ENCODE measurements around the gene MIDN.

Gene MIDN

DNA sequence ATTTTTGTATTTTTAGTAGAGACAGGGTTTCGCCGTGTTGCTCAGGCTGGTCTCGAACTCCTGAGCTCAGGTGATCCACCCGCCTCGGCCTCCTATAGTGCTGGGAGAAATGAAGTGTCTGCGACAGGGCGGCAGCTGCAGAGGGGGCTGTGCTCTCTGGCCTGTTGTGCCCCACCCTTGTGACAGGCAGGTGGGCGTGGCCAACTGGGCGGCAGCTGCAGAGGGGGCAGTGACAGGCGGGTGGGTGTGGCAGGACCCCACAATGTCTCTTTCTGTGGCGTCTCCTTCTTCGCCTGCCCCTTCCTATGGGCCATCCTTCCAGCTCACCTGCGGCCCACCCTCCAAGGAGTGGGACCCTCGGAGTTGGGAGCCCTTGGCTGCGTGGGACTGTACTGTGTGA lies 31.0 kb upstream of the MIDN start:
- no peak overlapping the region for H3K4me3 ChIP-seq (ENCODE audit: low read depth, low read length)
- no peak for TF ChIP-seq CTCF (IDR thresholded peaks at IDR 0.05; ENCODE audit: control insufficient read depth, extremely low read depth, insufficient read depth)
- no peak for DNase-seq (ENCODE audit: low read depth)

DNA sequence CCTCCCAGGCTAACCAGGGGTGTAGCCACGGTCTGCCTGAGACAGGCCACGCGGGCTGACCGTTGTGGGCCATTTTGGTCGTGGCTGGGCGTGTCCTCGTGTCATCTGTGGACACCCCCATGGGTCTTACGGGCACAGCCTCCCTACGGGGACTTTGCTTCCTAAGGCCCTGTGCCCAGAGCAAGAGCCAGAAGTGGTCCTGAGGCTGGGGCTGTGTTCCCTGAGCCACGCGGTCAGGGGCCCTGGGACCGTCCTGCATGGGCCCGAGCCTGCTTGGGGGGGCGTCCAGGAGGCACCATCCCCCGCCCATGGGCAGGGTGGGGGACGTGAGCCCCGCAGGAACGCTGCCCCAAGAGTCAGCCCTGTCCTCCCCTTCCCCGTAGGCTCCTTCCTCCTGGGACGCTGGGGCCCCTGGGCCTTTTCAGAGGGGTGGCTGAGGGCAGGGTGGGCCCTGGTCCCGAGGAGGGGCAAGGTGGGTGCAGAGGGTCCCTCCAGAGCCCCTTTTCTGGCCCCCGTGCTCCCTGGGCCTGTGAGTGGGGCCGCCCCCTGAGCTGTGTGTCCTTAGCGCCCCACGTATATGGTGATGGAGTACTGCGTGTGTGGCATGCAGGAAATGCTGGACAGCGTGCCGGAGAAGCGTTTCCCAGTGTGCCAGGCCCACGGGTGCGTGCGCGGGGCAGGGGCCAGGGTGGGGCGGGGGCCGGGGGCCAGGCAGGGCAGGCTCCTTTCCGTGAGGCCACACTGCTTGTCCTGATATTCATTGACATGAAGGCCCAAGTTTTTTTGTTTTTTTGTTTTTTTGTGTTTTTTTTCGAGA lies 29.4 kb upstream of the MIDN start:
- no peak for DNase-seq (ENCODE audit: low read depth)
- no peak for TF ChIP-seq CTCF (IDR thresholded peaks at IDR 0.05; ENCODE audit: control insufficient read depth, extremely low read depth, insufficient read depth)
- no peak overlapping the region for H3K4me3 ChIP-seq (ENCODE audit: low read depth, low read length)

DNA sequence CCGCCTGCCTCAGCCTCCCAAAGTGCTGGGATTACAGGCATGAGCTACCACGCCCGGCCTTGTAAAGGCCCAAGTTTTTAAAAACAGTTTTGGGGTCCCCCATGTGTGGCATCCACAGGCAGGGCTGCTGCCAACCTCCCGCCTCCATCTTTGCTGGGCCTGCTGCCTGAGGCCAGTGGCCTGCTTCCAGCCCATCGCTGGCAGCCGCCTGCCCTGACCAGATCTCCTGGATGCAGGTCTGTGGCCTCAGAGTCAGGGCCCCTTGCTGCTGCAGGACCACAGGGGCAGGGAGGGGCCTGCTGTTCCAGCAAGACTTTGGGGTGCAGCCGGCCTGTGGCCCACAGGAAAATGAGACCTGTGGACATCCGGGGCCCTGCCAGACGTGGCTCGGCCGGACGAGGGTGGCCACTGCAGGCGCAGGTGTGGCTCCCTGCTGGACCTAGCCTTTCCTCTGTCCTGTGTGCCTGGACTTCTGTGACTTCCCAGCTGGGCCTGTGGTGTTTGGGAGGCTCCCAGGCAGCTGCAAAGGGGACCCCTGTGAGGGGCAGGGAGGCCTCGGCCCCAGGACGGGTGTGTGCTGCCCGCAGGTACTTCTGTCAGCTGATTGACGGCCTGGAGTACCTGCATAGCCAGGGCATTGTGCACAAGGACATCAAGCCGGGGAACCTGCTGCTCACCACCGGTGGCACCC lies 28.5 kb upstream of the MIDN start:
- no peak overlapping the region for H3K4me3 ChIP-seq (ENCODE audit: low read depth, low read length)
- TF ChIP-seq CTCF (IDR thresholded peaks at IDR 0.05; ENCODE audit: control insufficient read depth, extremely low read depth, insufficient read depth), result no peak
- no peak for DNase-seq (ENCODE audit: low read depth)

DNA sequence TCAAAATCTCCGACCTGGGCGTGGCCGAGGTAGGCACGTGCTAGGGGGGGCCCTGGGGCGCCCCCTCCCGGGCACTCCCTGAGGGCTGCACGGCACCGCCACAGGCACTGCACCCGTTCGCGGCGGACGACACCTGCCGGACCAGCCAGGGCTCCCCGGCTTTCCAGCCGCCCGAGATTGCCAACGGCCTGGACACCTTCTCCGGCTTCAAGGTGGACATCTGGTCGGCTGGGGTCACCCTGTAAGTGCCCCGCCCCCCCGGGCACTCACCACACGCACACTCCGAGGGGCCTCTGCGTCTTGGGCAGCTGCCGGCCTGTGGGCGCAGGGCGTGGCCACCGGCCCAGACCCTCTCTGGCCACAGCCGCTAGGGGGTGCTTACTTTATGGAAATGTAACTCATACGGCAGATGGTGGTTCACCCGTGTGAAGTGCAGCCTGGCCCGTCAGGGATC lies 27.9 kb upstream of the MIDN start:
- no peak for DNase-seq (ENCODE audit: low read depth)
- TF ChIP-seq CTCF (IDR thresholded peaks at IDR 0.05; ENCODE audit: control insufficient read depth, extremely low read depth, insufficient read depth), result no peak; the same call in 1 of the 2 replicates
- H3K4me3 ChIP-seq (ENCODE audit: low read depth, low read length), result no peak overlapping the region

DNA sequence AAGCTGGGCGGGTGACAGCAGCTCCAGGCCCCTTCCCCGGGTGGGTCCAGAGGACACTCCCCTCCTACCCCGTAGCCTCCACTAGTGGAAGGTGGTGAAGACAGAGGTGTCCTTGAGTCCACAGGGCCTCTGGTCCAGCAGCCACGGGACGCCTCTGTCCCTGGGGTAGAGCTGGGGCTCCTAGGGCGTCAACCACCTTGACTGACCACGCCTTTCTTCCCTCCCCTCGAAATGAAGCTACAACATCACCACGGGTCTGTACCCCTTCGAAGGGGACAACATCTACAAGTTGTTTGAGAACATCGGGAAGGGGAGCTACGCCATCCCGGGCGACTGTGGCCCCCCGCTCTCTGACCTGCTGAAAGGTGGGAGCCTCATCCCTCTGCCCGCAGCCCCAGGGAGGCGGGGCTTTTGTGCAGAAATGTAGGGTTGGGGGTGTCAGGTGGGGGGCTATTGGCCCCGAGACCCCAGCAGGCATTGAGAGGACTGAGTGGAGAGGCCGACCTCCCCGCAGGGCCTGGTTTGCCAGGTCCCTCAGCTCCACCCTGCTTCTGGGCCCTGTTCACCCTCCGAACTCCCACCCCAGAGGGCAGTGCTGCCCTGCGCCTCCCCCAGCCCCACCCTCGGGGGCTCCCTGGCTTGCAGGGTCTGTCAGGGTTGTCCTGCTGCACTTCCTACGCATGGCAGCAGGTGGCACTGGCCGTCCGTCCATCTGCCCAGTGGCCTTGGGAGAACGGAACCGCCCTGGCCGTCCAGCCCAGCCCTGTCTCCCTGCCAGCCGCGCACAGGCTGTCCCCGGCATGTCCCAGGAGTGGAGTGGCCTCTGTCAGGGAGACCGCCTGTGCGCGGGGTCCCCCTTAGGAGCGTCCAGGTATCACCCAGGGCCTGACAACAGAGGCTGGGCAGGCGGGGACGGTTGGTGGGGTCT lies 27.1 kb upstream of the MIDN start:
- H3K4me3 ChIP-seq (ENCODE audit: low read depth, low read length), result no peak overlapping the region
- TF ChIP-seq CTCF (IDR thresholded peaks at IDR 0.05; ENCODE audit: control insufficient read depth, extremely low read depth, insufficient read depth), result peak; percentile 72
- no peak for DNase-seq (ENCODE audit: low read depth)

DNA sequence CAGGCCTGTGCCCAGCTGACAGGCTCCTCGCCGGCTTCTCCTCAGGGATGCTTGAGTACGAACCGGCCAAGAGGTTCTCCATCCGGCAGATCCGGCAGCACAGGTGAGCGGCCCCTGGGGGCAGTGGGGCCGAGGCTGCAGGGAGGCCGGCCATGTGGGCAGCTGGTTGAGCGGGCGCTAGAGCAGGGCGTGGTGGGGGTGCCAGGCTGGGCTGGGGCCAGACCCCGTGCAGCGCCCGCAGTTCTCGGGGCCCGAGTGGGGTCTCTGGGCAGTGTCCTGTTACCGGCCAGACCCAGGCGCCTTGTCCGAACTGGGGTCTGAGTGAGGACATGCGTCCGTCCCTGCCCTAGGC lies 26.5 kb upstream of the MIDN start:
- no peak overlapping the region for H3K4me3 ChIP-seq (ENCODE audit: low read depth, low read length)
- TF ChIP-seq CTCF (IDR thresholded peaks at IDR 0.05; ENCODE audit: control insufficient read depth, extremely low read depth, insufficient read depth), result no peak
- no peak for DNase-seq (ENCODE audit: low read depth)

Data from LNCaP clone FGC (cell line).